HCT116 (cell line): Measurements from ENCODE around the gene CD58. TPM values are rescaled to one million over a fixed set of nuclear protein-coding genes. Genes with fewer than 3 reads are reported as not detected.
"Not testable (repeated sequence)": the region's sequence is repeated elsewhere in the genome, so short reads cannot be mapped to it uniquely, and the experiment has no call there.

Experiments
- ATAC-seq: fragments of 200-7000 bp; cut with Tn5 transposase; 2 replicates; pipeline ENCODE4 v1.9.1; 2020; ENCODE audit warnings: mild to moderate bottlenecking, moderate library complexity
- BruUV-seq: library from RNA; stranded (reverse); fragments of 400-500 nt; replicated peaks from 2 replicates; lab custom pipeline; 2021; lab: Mats Ljungman, UMichigan
- CTCF ChIA-PET: fragments of 300-600 bp; sonication (Branson Sonifier 250); formaldehyde crosslinking; loops from one replicate; lab custom pipeline; 2021; ENCODE audit warnings: antibody characterized with exemption; lab: Charles Lee
- POLR2A ChIA-PET: fragments of 300-600, 350-600 bp; sonication (Branson Sonifier 250); formaldehyde crosslinking; loops from one replicate; lab custom pipeline; 2021; ENCODE audit warnings: antibody characterized with exemption; lab: Charles Lee
- RAD21 ChIA-PET, 2 experiments: fragments of 300-600 bp; sonication (Branson Sonifier 250); formaldehyde crosslinking; loops; one replicate each; lab custom pipeline; 2023; ENCODE audit warnings: low total read pairs in 2 of 2; ENCODE audit not compliant: uncharacterized antibody in 2 of 2, unreplicated experiment in 2 of 2, low non-redundant PET in 1 of 2; lab: Charles Lee
- DNase-seq: peaks from one replicate; pipeline ENCODE4 v3.0.0-alpha.2; 2010; ENCODE audit warnings: low read depth, low spot score
- H2AFZ ChIP-seq: fragments of 200-600 bp; shearing (Covaris generic), sonication (generic); 2 replicates; pipeline ENCODE4 v1.6.1; 2017; ENCODE audit warnings: low read depth, mixed run types, mixed read lengths, antibody characterized with exemption, low read length; ENCODE audit not compliant: poor library complexity, severe bottlenecking
- H3K27ac ChIP-seq: 2 replicates; pipeline ENCODE4 v1.5.1; 2012; ENCODE audit warnings: low read depth, low read length
- H3K27me3 ChIP-seq: fragments of 200-600 bp; sonication (generic); 2 replicates; pipeline ENCODE4 v1.6.1; 2016; ENCODE audit warnings: mixed run types, low read length, mixed read lengths; ENCODE audit not compliant: insufficient read depth
- H3K36me3 ChIP-seq, 2 experiments: fragments of 200-500 bp in 1 of 2; fragments of 200-600 bp in 1 of 2; sonication (Bioruptor generic) in 1 of 2; sonication (generic) in 1 of 2; 2 replicates each; pipeline versions ENCODE4 v1.5.1 to v1.6.1; 2014 to 2016; ENCODE audit warnings: low read length in 2 of 2, inconsistent platforms in 1 of 2, mixed read lengths in 1 of 2, mixed run types in 1 of 2; ENCODE audit not compliant: insufficient read depth in 2 of 2, control insufficient read depth in 1 of 2
- H3K4me1 ChIP-seq, 2 experiments: fragments of 200-600 bp in 1 of 2; sonication (generic) in 1 of 2; 2 replicates each; pipeline versions ENCODE4 v1.5.1 to v1.6.1; 2012 to 2017; ENCODE audit warnings: low read length in 2 of 2, inconsistent platforms in 1 of 2, mild to moderate bottlenecking in 1 of 2, mixed read lengths in 1 of 2, mixed run types in 1 of 2, moderate library complexity in 1 of 2; ENCODE audit not compliant: insufficient read depth in 2 of 2, control insufficient read depth in 1 of 2
- H3K4me2 ChIP-seq: fragments of 200-600 bp; sonication (generic); 2 replicates; pipeline ENCODE4 v1.6.1; 2017; ENCODE audit warnings: mixed run types, low read length, mixed read lengths
- H3K4me3 ChIP-seq, 2 experiments: fragments of 200-600 bp in 1 of 2; sonication (generic) in 1 of 2; replicated peaks in 1 of 2; 2 replicates each; pipeline ENCODE4 v1.5.1; 2011 to 2016; ENCODE audit warnings: low read length in 2 of 2, control low read depth in 1 of 2, low read depth in 1 of 2, mild to moderate bottlenecking in 1 of 2, mixed read lengths in 1 of 2, mixed run types in 1 of 2
- H3K79me2 ChIP-seq: fragments of 200-600 bp; sonication (generic); 2 replicates; pipeline ENCODE4 v1.6.1; 2017; ENCODE audit warnings: mild to moderate bottlenecking, mixed run types, low read length, moderate library complexity, mixed read lengths; ENCODE audit not compliant: insufficient read depth
- H3K9ac ChIP-seq: fragments of 200-600 bp; sonication (generic); 2 replicates; pipeline ENCODE4 v1.6.1; 2016; ENCODE audit warnings: low read length, mixed read lengths
- H3K9me2 ChIP-seq: fragments of 200-600 bp; sonication (generic), shearing (Covaris generic); 2 replicates; pipeline ENCODE4 v1.6.1; 2017; ENCODE audit warnings: mixed run types, mild to moderate bottlenecking, moderate library complexity; ENCODE audit not compliant: insufficient read depth
- H3K9me3 ChIP-seq, 2 experiments: fragments of 200-500 bp in 1 of 2; fragments of 200-600 bp in 1 of 2; sonication (Bioruptor generic) in 1 of 2; sonication (generic) in 1 of 2; 2 replicates each; pipeline ENCODE4 v1.6.1; 2014 to 2017; ENCODE audit warnings: low read length in 2 of 2, mixed read lengths in 2 of 2, inconsistent platforms in 1 of 2, low read depth in 1 of 2, mild to moderate bottlenecking in 1 of 2, mixed run types in 1 of 2, moderate library complexity in 1 of 2; ENCODE audit not compliant: control insufficient read depth in 1 of 2, insufficient read depth in 1 of 2
- H4K20me1 ChIP-seq: fragments of 200-600 bp; sonication (generic), shearing (Covaris generic); 2 replicates; pipeline ENCODE4 v1.6.1; 2017; ENCODE audit warnings: mixed run types, mild to moderate bottlenecking, moderate library complexity; ENCODE audit not compliant: insufficient read depth
- CEBPB ChIP-seq: IDR thresholded peaks from 2 replicates; pipeline ENCODE4 v1.6.1; 2012; ENCODE audit warnings: low read depth
- EGR1 ChIP-seq: IDR thresholded peaks from 2 replicates; pipeline ENCODE4 v1.6.1; 2012; ENCODE audit warnings: low read depth
- FOSL1 ChIP-seq: IDR thresholded peaks from 2 replicates; pipeline ENCODE4 v1.6.1; 2012; ENCODE audit warnings: low read depth
- JUND ChIP-seq: IDR thresholded peaks from 2 replicates; pipeline ENCODE4 v1.6.1; 2012
- POLR2A ChIP-seq: IDR thresholded peaks from 2 replicates; pipeline ENCODE4 v1.7.0; 2011; ENCODE audit warnings: borderline replicate concordance; ENCODE audit not compliant: insufficient read depth, insufficient read length; ENCODE audit errors: extremely low read depth
- SP1 ChIP-seq: IDR thresholded peaks from 2 replicates; pipeline ENCODE4 v1.6.1; 2012; ENCODE audit warnings: low read depth
- intact Hi-C: fragments of 100-400 bp; cut with micrococcal nuclease; formaldehyde crosslinking; loops from 2 replicates; pipeline ENCODE4 v1.10.0; 2022
- total RNA-seq: library from RNA; stranded (reverse); gene quantifications from one replicate; pipeline ENCODE4 v1.2.1, GENCODE V29; 2021; ENCODE audit not compliant: unreplicated experiment

Gene CD58
- total RNA-seq, 1 experiment from 2014 or later: 18.0 TPM

GRCh38 chr1:116589101-116589735 is 18.4 kb upstream of the CD58 start:
- TF ChIP-seq FOSL1: peak; percentile 30; the same call in 1 of the 2 replicates
- peak; percentile 25; the same call in 1 of the 2 replicates for TF ChIP-seq JUND
- CTCF ChIA-PET: not testable (repeated sequence)

GRCh38 chr1:116587501-116588227 is 16.8 kb upstream of the CD58 start:
- CTCF ChIA-PET: no interaction called here

More at GRCh38 chr1:116589101-116589735, 18.4 kb upstream of the CD58 start:
- H3K9me2 ChIP-seq, H3K9me3 ChIP-seq, H3K36me3 ChIP-seq, H3K79me2 ChIP-seq, H2AFZ ChIP-seq, H3K27me3 ChIP-seq, intact Hi-C loops, POLR2A ChIA-PET, H3K9ac ChIP-seq, H4K20me1 ChIP-seq, DNase-seq, H3K4me3 ChIP-seq, BruUV-seq, RAD21 ChIA-PET, H3K27ac ChIP-seq: not testable (repeated sequence)
- Histone ChIP-seq H3K4me2 (peak overlapping the region; percentile 43), H3K4me1 (peaks cover 5 to 15% of the 10 kb centered on the region in 2 experiments; a peak in 3 of 4 replicates)
- ATAC-seq: peak; percentile 91

More at GRCh38 chr1:116587501-116588227, 16.8 kb upstream of the CD58 start:
- no peak overlapping the region for H3K9ac ChIP-seq
- no peaks in the 10 kb centered on the region for H3K9me2 ChIP-seq
- ATAC-seq (no peak), DNase-seq (no peak)
- H3K79me2 ChIP-seq: no peaks in the 10 kb centered on the region
- no TSS peak for BruUV-seq
- TF ChIP-seq POLR2A: no peak
- TF ChIP-seq EGR1: no peak
- TF ChIP-seq CEBPB: no peak
- TF ChIP-seq SP1: no peak
- no peak overlapping the region for H3K4me3 ChIP-seq
- no peak overlapping the region for H3K4me2 ChIP-seq
- no peak overlapping the region for H3K27ac ChIP-seq
- H4K20me1 ChIP-seq: no peaks in the 10 kb centered on the region
- H3K36me3 ChIP-seq: no peaks in the 10 kb centered on the region
- ChIA-PET RAD21 (no interaction called here), POLR2A (no interaction called here)
- no peak overlapping the region for H2AFZ ChIP-seq
- intact Hi-C loops: no loop called here
- no peaks in the 10 kb centered on the region for H3K27me3 ChIP-seq
- peaks cover 5 to 15% of the 10 kb centered on the region in 2 experiments; a peak in 3 of 4 replicates for H3K4me1 ChIP-seq
- no peaks in the 10 kb centered on the region for H3K9me3 ChIP-seq
